Ovary (tissue), 9 donors: ENCODE data around the gene TAPBP. TPM values are rescaled to one million over a fixed set of nuclear protein-coding genes. Genes with fewer than 3 reads are reported as not detected.

Experiments
- DNase-seq, 5 donors: peaks; one replicate each; pipeline ENCODE4 v3.0.0-alpha.2; 2019 to 2020
- H3K27ac ChIP-seq, 2 donors: fragments of 200-600 bp; one replicate each; pipeline versions ENCODE4 v1.5.1 to v1.8.0; 2019 to 2022
- H3K27me3 ChIP-seq: fragments of 200-600 bp; one replicate; pipeline ENCODE4 v1.8.0; 2022
- H3K36me3 ChIP-seq: fragments of 200-600 bp; sonication (generic); one replicate; pipeline ENCODE4 v1.5.1; 2019
- H3K4me1 ChIP-seq: one replicate; pipeline ENCODE4 v1.8.1; 2013; ENCODE audit warnings: mild to moderate bottlenecking, moderate library complexity; ENCODE audit not compliant: insufficient read depth
- H3K4me3 ChIP-seq: fragments of 200-600 bp; sonication (generic); one replicate; pipeline ENCODE4 v1.5.1; 2017
- H3K9me3 ChIP-seq, 2 donors: fragments of 200-600 bp in 1 of 2; sonication (generic) in 1 of 2; one replicate each; pipeline versions ENCODE4 v1.5.1 to v1.8.1; 2013 to 2019; ENCODE audit warnings: mild to moderate bottlenecking in 1 of 2, moderate library complexity in 1 of 2
- EP300 ChIP-seq: sonication (generic); formaldehyde crosslinking; IDR thresholded peaks from one replicate; pipeline ENCODE4 v1.6.1; 2017; ENCODE audit warnings: antibody characterized with exemption
- POLR2A ChIP-seq: fragments of 450-650 bp; IDR thresholded peaks from one replicate; pipeline ENCODE4 v1.6.1; 2017; ENCODE audit warnings: antibody characterized with exemption, mild to moderate bottlenecking, moderate library complexity
- WGBS, 3 donors: extraction: QIAGEN DNeasy Blood & Tissue Kit in 1 of 3; methylation state at CpG; one replicate each; pipeline versions ENCODE4 v1.1.5 to v1.1.7; 2013 to 2017; 5-methylcytosine and 5-hydroxymethylcytosine counted together
- intact Hi-C, 4 donors: fragments of 100-400 bp; cut with DNase I; formaldehyde crosslinking; loops; one replicate each; pipeline versions ENCODE4 v1.11.0 to v1.15.1; 2022 to 2023
- polyA plus RNA-seq, 2 donors: library from polyadenylated mRNA; stranded (reverse); fragments of 200-250 nt in 1 of 2; fragments of 350-450 nt in 1 of 2; fragmentation: Illumina TruSeq in 1 of 2; extraction: RNeasy Lipid Tissue Mini Kit (QIAGEN cat#74804) in 1 of 2; gene quantifications; one replicate each; pipeline ENCODE4 v1.2.3, GENCODE V29; 2013 to 2014
- total RNA-seq, 7 donors: library from RNA; depleted of rRNA in 2 of 7; stranded (reverse); fragments of >200 nt in 2 of 7; fragmentation: NEBNext Ultra II Directional in 3 of 7; extraction: Animal tissue kit (Norgen Biotek cat#: 25700) in 3 of 7; gene quantifications; one replicate each; pipeline versions ENCODE4 v1.1.0 to v1.2.4, GENCODE V29; 2016 to 2023
- TF ChIP-seq, protein P1 (sequence below), 3 donors: fragments of 450-650 bp in 2 of 3; fragments of 200-600 bp in 1 of 3; IDR thresholded peaks; one replicate each; pipeline versions ENCODE4 v1.5.1 to v1.8.0; 2016 to 2022; ENCODE audit warnings: antibody characterized with exemption in 3 of 3, mild to moderate bottlenecking in 1 of 3
- donor health status: DM: no; HTN: no; CAD: no; lungs with moderate emphysema.
- donor health status: DM: no; HTN: no; CAD: no.
- donor health status: Bipolar disorder and iron deficiency.
- donor health status: DM: yes; HTN: yes; CAD: no.
- donor health status: DM: no; HTN: no; CAD: no.
- donor health status: DM: yes; HTN: yes; CAD: no.

TAPBP gene
- total and polyA plus RNA-seq, 9 donors = 24.4 to 121 (median 60.9) TPM

GRCh38 chr6:33319939-33320314, 6.0 kb upstream of the TAPBP start:
- H3K9me3 ChIP-seq = no peaks in the 10 kb centered on the region
- no peak for TF ChIP-seq POLR2A
- TF ChIP-seq EP300 = no peak
- TF ChIP-seq, protein P1, sequence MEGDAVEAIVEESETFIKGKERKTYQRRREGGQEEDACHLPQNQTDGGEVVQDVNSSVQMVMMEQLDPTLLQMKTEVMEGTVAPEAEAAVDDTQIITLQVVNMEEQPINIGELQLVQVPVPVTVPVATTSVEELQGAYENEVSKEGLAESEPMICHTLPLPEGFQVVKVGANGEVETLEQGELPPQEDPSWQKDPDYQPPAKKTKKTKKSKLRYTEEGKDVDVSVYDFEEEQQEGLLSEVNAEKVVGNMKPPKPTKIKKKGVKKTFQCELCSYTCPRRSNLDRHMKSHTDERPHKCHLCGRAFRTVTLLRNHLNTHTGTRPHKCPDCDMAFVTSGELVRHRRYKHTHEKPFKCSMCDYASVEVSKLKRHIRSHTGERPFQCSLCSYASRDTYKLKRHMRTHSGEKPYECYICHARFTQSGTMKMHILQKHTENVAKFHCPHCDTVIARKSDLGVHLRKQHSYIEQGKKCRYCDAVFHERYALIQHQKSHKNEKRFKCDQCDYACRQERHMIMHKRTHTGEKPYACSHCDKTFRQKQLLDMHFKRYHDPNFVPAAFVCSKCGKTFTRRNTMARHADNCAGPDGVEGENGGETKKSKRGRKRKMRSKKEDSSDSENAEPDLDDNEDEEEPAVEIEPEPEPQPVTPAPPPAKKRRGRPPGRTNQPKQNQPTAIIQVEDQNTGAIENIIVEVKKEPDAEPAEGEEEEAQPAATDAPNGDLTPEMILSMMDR (IDR thresholded peaks at IDR 0.05) = no peak
- DNase-seq = no peak
- no peaks in the 10 kb centered on the region for H3K27me3 ChIP-seq
- no peak overlapping the region for H3K27ac ChIP-seq
- intact Hi-C loops = loop anchor here in 2 of 4 donors (5.0 to 10.0 kb wide), 3 partner anchors 48 to 105 kb away; partner anchors contain the start of genes CUTA (in 1 of the 2), PHF1 (in 1 of the 2), RPS18 (in 1 of the 2) and SYNGAP1 (in 1 of the 2)
- H3K36me3 ChIP-seq = no peaks in the 10 kb centered on the region
- 82 to 90% (median 83%) methylated on average over 3 of the region's 3 CpGs for WGBS, 3 donors
- no peak overlapping the region for H3K4me3 ChIP-seq
- peaks cover 12% of the 10 kb centered on the region for H3K4me1 ChIP-seq

DNA sequence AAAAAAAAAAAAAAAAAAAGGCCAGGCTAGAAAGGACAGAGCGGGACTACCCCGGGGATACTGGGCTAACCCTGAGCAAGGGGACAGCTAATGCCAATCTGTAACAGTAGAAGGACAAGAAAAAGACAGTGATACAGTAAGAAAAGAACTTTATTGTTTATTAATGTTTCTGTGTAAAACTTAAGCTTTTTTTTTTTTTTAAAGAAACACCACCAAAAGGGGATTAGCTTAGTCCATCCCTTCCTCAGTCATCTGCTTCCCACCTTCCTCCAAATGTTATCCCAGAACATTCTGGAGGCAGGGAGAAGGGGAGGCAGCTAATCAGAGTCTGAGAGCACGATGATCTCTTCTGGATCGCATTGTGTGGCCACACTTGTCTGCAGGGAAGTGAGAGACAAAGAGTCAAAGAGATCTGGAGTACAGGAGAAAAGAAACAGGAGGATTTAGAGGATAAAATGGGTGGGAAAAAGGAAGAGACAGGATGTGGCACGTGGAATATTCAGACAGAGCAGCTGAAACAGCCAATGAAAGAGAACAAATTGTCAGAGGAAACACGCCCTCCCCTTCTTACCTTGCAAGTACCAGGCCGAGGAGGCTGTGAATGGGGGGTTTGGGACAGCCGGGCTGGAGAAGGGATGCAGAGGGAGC, 4.7 kb upstream of the TAPBP start:
- Histone ChIP-seq H3K27me3 (no peaks in the 10 kb centered on the region), H3K36me3 (no peaks in the 10 kb centered on the region), H3K9me3 (no peaks in the 10 kb centered on the region), H3K4me1 (peaks cover 14% of the 10 kb centered on the region), H3K27ac (peak overlapping the region in 1 of 2 donors; percentile 23), H3K4me3 (peak overlapping the region; percentile 49)
- intact Hi-C loops = loop anchor here in 2 of 4 donors (5.0 to 10.0 kb wide), 3 partner anchors 46 to 106 kb away; partner anchors contain the start of genes CUTA (in 1 of the 2), PHF1 (in 1 of the 2), RPS18 (in 1 of the 2) and SYNGAP1 (in 1 of the 2)
- no peak for TF ChIP-seq EP300
- TF ChIP-seq, protein P1 (IDR thresholded peaks at IDR 0.05) = no peak
- TF ChIP-seq POLR2A = no peak
- DNase-seq = peak in 2 of 5 donors; percentile 40 to 42
- WGBS, 3 donors = 51 to 62% (median 56%) methylated on average over 8 of the region's 8 CpGs

DNA sequence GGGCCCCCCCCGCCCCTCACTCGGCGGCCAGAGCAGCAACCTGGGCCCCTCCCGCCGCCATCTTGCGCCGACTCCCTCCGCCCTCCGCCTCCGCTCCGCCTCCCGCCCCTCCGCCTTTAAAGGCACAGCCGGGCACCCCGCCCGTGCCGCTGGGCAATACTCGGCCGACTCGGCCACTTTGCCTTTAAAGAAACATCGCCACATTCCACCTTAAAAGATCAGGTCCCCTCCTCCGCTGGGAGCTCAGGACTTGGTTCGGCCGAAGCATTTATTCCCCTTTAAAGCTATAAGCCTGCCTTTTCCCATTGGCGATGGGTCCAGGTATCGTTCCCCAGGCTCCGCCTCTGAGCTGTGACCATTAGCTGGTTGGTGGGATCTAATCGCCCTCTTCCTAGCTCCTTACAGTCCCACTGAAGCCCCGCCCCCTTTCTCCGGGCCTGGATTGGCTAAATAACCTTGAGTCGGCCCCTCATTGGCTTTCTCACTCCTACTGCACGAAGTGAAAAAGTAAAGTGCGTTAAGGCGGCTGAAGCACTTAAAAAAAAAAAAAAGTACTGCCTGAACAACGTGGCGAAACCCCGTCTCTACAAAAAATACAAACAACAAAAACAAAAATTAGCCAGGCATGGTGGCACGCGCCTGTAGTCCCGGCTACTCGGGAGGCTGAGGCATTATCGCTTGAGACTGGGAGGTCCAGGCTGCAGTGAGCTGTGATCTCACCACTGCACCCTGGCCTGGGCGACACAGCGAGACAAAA, 4.0 kb upstream of the TAPBP start, which contains the start of gene ZBTB22:
TSS of gene ZBTB22 (minus strand) at position 76 of the 757 bp plus-strand sequence. CDS start 828 bp downstream, outside the sequence.
- WGBS, 3 donors = 0 to 1% (median 1%) methylated on average over 31 to 44 of the region's 44 CpGs
- H3K4me1 ChIP-seq = peaks cover 14% of the 10 kb centered on the region
- no peak for TF ChIP-seq POLR2A
- TF ChIP-seq, protein P1 (IDR thresholded peaks at IDR 0.05) = no peak
- TF ChIP-seq EP300 = no peak
- no peaks in the 10 kb centered on the region for H3K36me3 ChIP-seq
- DNase-seq = peak; percentile 97 to 100 (median 99)
- no peaks in the 10 kb centered on the region for H3K9me3 ChIP-seq
- H3K4me3 ChIP-seq = peak within 1 kb of the TSS; percentile 49
- H3K27me3 ChIP-seq = no peaks in the 10 kb centered on the region
- H3K27ac ChIP-seq = peak within 1 kb of the TSS; percentile 81 to 83
- intact Hi-C loops = loop anchor here in 2 of 4 donors (5.0 to 10.0 kb wide), 3 partner anchors 46 to 107 kb away; partner anchors contain the start of genes CUTA (in 1 of the 2), PHF1 (in 1 of the 2), RPS18 (in 1 of the 2) and SYNGAP1 (in 1 of the 2)

DNA sequence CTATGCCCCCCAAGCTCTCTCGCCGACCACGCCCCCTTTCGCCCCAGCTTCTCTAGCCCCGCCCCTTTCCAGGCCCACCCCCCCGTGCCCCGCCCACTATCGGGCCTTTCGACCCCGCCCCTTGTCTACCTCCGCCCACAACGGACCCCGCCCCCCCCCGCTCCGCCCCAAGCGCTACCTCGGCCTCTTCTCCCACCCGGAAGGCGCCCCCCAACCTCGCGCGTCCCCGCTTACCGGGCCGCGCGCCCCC, 3.5 kb upstream of the TAPBP start:
- Histone ChIP-seq H3K4me3 (peak overlapping the region; percentile 49), H3K9me3 (no peaks in the 10 kb centered on the region), H3K27ac (peak overlapping the region; percentile 81 to 83), H3K36me3 (no peaks in the 10 kb centered on the region), H3K27me3 (no peaks in the 10 kb centered on the region), H3K4me1 (peaks cover 14% of the 10 kb centered on the region)
- intact Hi-C loops = loop anchor here in 2 of 4 donors (5.0 to 10.0 kb wide), 3 partner anchors 45 to 107 kb away; partner anchors contain the start of genes CUTA (in 1 of the 2), PHF1 (in 1 of the 2), RPS18 (in 1 of the 2) and SYNGAP1 (in 1 of the 2)
- no peak for TF ChIP-seq EP300
- peak in 1 of 5 donors; percentile 86 for DNase-seq
- WGBS, 3 donors = 0 to 2% (median 1%) methylated on average over 17 to 27 of the region's 27 CpGs
